BLaER1 (cell line): Measurements from ENCODE around the gene TENM4.
A peak's percentile ranks its signal among the peaks of the same experiment; 100 is the strongest.

Experiments used
- H3K27ac ChIP-seq: shearing (Covaris generic); formaldehyde crosslinking; 2 replicates; pipeline ENCODE4 v1.8.1; 2022
- H3K27me3 ChIP-seq: shearing (Covaris generic); formaldehyde crosslinking; 2 replicates; pipeline ENCODE4 v1.8.1; 2022
- H3K36me3 ChIP-seq: shearing (Covaris generic); formaldehyde crosslinking; 2 replicates; pipeline ENCODE4 v1.8.1; 2022
- H3K4me1 ChIP-seq: shearing (Covaris generic); formaldehyde crosslinking; 2 replicates; pipeline ENCODE4 v1.8.1; 2022
- H3K4me2 ChIP-seq: shearing (Covaris generic); formaldehyde crosslinking; 2 replicates; pipeline ENCODE4 v1.8.1; 2022
- H3K4me3 ChIP-seq: shearing (Covaris generic); formaldehyde crosslinking; 2 replicates; pipeline ENCODE4 v1.8.1; 2022
- H3K9ac ChIP-seq: shearing (Covaris generic); formaldehyde crosslinking; 2 replicates; pipeline ENCODE4 v1.8.1; 2022
- H3K9me3 ChIP-seq: shearing (Covaris generic); formaldehyde crosslinking; 2 replicates; pipeline ENCODE4 v1.8.1; 2022
- H4K20me1 ChIP-seq: shearing (Covaris generic); formaldehyde crosslinking; 2 replicates; pipeline ENCODE4 v1.8.1; 2022
- Cebpa-rat ChIP-seq: shearing (Covaris generic); IDR thresholded peaks from 2 replicates; pipeline ENCODE4 v1.8.1; 2022

Gene TENM4

GRCh38 chr11:78796956-78797355 lies 643.9 kb downstream of the TENM4 start:
- no peak overlapping the region for H3K9ac ChIP-seq
- H3K36me3 ChIP-seq, result peaks cover 28% of the 10 kb centered on the region; the same call in 1 of the 2 replicates
- H3K4me1 ChIP-seq, result peaks cover 44% of the 10 kb centered on the region
- H3K27me3 ChIP-seq, result no peaks in the 10 kb centered on the region
- H3K9me3 ChIP-seq, result no peaks in the 10 kb centered on the region
- TF ChIP-seq Cebpa-rat, result no peak
- H4K20me1 ChIP-seq, result no peaks in the 10 kb centered on the region
- H3K27ac ChIP-seq, result no peak overlapping the region
- H3K4me3 ChIP-seq, result no peak overlapping the region
- H3K4me2 ChIP-seq, result no peak overlapping the region

GRCh38 chr11:78795621-78796261 lies 645.1 kb downstream of the TENM4 start:
- peaks cover 32% of the 10 kb centered on the region for H3K4me1 ChIP-seq

GRCh38 chr11:78791964-78792363 lies 648.9 kb downstream of the TENM4 start:
- no peak overlapping the region for H3K27ac ChIP-seq
- H3K4me3 ChIP-seq, result no peak overlapping the region
- no peak overlapping the region for H3K9ac ChIP-seq
- H3K27me3 ChIP-seq, result no peaks in the 10 kb centered on the region
- H3K4me1 ChIP-seq, result no peaks in the 10 kb centered on the region
- no peaks in the 10 kb centered on the region for H3K9me3 ChIP-seq
- peaks cover 35% of the 10 kb centered on the region; the same call in 1 of the 2 replicates for H3K36me3 ChIP-seq
- TF ChIP-seq Cebpa-rat, result no peak
- H3K4me2 ChIP-seq, result no peak overlapping the region
- H4K20me1 ChIP-seq, result no peaks in the 10 kb centered on the region

More at GRCh38 chr11:78795621-78796261, 645.1 kb downstream of the TENM4 start:
- H3K4me3 ChIP-seq, result no peak overlapping the region
- peaks cover 28% of the 10 kb centered on the region; the same call in 1 of the 2 replicates for H3K36me3 ChIP-seq
- no peaks in the 10 kb centered on the region for H4K20me1 ChIP-seq
- no peak overlapping the region for H3K9ac ChIP-seq
- no peaks in the 10 kb centered on the region for H3K27me3 ChIP-seq
- no peak for TF ChIP-seq Cebpa-rat
- no peaks in the 10 kb centered on the region for H3K9me3 ChIP-seq
- no peak overlapping the region for H3K4me2 ChIP-seq
- no peak overlapping the region for H3K27ac ChIP-seq

DNA sequence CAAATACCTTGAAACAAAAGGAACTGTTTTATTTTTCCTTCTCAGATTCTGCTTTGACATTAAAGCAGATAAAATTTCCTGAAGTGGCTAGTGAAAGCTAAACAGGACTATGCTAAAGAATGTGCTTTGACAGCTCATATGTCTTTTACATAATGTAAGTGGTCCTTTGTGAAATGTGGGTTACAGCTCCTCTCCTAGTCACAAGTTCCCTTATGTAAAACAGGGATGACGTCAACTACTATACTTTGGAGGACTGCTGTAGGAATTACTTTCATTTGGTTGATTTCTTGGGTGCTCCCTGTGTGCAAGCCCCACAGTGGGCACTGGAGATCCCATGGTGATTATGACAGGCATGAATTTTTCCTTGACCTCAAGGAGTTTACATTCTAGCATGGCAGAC lies 649.6 kb downstream of the TENM4 start:
- Histone ChIP-seq H3K27me3 (no peaks in the 10 kb centered on the region), H3K4me3 (no peak overlapping the region), H3K27ac (no peak overlapping the region), H3K36me3 (peaks cover 35% of the 10 kb centered on the region; the same call in 1 of the 2 replicates), H3K9ac (no peak overlapping the region), H3K4me2 (no peak overlapping the region), H3K9me3 (no peaks in the 10 kb centered on the region), H3K4me1 (no peaks in the 10 kb centered on the region), H4K20me1 (no peaks in the 10 kb centered on the region)
- no peak for TF ChIP-seq Cebpa-rat

DNA sequence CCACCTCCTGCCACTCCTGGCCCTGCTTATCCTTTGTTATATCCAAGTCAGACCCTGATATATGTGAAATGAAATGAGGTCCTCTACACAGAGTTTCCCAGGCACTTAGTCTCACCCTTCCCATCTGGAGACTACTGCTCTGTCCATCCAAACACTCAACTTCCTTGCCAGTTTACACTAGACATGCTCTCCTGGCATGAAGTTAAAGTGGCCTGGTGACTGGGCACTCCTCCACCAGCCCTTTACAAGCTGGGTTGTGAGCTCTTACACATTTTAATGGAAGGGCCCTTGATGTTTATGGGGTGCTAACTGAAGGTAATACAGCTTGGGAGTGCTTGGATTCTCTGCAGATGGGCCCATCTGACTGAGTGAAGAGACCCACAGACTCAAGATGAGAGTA lies 650.0 kb downstream of the TENM4 start:
- no peaks in the 10 kb centered on the region for H3K4me1 ChIP-seq
- no peak overlapping the region for H3K27ac ChIP-seq
- H3K36me3 ChIP-seq, result peaks cover 32% of the 10 kb centered on the region; the same call in 1 of the 2 replicates
- H4K20me1 ChIP-seq, result no peaks in the 10 kb centered on the region
- no peaks in the 10 kb centered on the region for H3K27me3 ChIP-seq
- TF ChIP-seq Cebpa-rat, result no peak
- no peak overlapping the region for H3K4me3 ChIP-seq
- H3K9me3 ChIP-seq, result no peaks in the 10 kb centered on the region
- H3K4me2 ChIP-seq, result no peak overlapping the region
- no peak overlapping the region for H3K9ac ChIP-seq

- H3K4me1 ChIP-seq, result 0 out of 2 replicates have a peak, but pooled peaks cover under 1% of the 10 kb centered on the region
- H3K9ac ChIP-seq, result no peak overlapping the region
- H3K36me3 ChIP-seq, result peaks cover 21% of the 10 kb centered on the region; the same call in 1 of the 2 replicates
- no peak for TF ChIP-seq Cebpa-rat
- H3K4me2 ChIP-seq, result 0 out of 2 replicates have a peak overlapping the region, but pooled peaks have one; percentile 3
- H3K4me3 ChIP-seq, result no peak overlapping the region
- no peaks in the 10 kb centered on the region for H3K27me3 ChIP-seq
- H4K20me1 ChIP-seq, result no peaks in the 10 kb centered on the region
- no peaks in the 10 kb centered on the region for H3K9me3 ChIP-seq
- no peak overlapping the region for H3K27ac ChIP-seq
Measured at GRCh38 chr11:78789375-78789774, 651.5 kb downstream of the TENM4 start.

DNA sequence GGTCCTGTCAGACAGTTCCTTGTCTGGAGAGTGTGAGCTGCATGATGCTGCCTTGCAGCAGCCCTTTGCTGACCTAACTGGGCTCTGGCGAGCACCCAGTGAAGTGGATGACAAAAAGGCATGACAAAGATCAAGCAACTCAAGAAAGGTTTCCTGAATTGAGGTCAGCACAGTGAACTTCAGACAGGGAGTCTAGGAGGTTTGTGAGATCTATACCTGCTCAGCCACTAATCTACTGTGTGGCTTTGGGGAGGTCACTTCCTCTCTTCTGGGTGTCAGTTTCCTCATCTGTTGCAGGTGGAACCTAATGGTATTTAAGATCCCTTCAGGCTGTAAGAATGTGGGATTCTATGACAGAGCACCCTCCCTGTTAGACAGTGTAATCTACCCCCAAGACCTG lies 652.3 kb downstream of the TENM4 start:
- peaks cover 5% of the 10 kb centered on the region; the same call in 1 of the 2 replicates for H3K4me1 ChIP-seq
- no peaks in the 10 kb centered on the region for H4K20me1 ChIP-seq
- H3K36me3 ChIP-seq, result peaks cover 16% of the 10 kb centered on the region; the same call in 1 of the 2 replicates
- no peaks in the 10 kb centered on the region for H3K9me3 ChIP-seq
- H3K27me3 ChIP-seq, result no peaks in the 10 kb centered on the region
- H3K9ac ChIP-seq, result no peak overlapping the region
- TF ChIP-seq Cebpa-rat, result no peak
- no peak overlapping the region for H3K27ac ChIP-seq
- 0 out of 2 replicates have a peak overlapping the region, but pooled peaks have one; percentile 3 for H3K4me2 ChIP-seq
- H3K4me3 ChIP-seq, result no peak overlapping the region

- TF ChIP-seq Cebpa-rat, result no peak
- H3K27me3 ChIP-seq, result no peaks in the 10 kb centered on the region
Measured at GRCh38 chr11:78787696-78788095, 653.1 kb downstream of the TENM4 start.

DNA sequence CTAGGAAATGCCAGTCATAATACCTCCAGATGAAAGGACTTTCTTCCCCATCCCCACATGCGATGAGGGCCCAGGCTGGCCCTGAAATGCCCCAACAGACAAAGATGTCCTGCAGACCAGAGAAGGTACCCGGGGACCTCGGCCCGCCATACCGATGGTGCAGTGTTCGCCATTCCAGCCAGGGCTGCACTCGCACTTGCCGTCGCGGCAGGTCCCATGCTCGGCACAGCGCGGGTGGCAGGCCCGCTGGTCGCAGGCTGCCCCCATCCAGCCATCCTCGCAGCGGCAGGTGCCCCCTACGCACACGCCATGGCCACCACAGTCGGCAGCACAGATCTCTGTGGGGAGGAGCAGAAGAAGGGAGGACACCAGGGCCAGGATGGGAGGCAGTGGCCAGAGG lies 654.1 kb downstream of the TENM4 start:
- no peaks in the 10 kb centered on the region for H3K27me3 ChIP-seq
- H3K4me3 ChIP-seq, result no peak overlapping the region
- H3K27ac ChIP-seq, result no peak overlapping the region
- peaks cover 5% of the 10 kb centered on the region; the same call in 1 of the 2 replicates for H3K4me1 ChIP-seq
- no peak for TF ChIP-seq Cebpa-rat
- H4K20me1 ChIP-seq, result no peaks in the 10 kb centered on the region
- H3K9ac ChIP-seq, result no peak overlapping the region
- H3K36me3 ChIP-seq, result peaks cover 17% of the 10 kb centered on the region; the same call in 1 of the 2 replicates
- H3K4me2 ChIP-seq, result no peak overlapping the region
- H3K9me3 ChIP-seq, result no peaks in the 10 kb centered on the region

More at GRCh38 chr11:78787696-78788095, 653.1 kb downstream of the TENM4 start:
- no peaks in the 10 kb centered on the region for H3K9me3 ChIP-seq
- H3K27ac ChIP-seq, result no peak overlapping the region
- H3K36me3 ChIP-seq, result peaks cover 16% of the 10 kb centered on the region; the same call in 1 of the 2 replicates
- no peak overlapping the region for H3K4me2 ChIP-seq
- no peaks in the 10 kb centered on the region for H4K20me1 ChIP-seq
- no peak overlapping the region for H3K9ac ChIP-seq
- H3K4me3 ChIP-seq, result no peak overlapping the region
- peaks cover 5% of the 10 kb centered on the region; the same call in 1 of the 2 replicates for H3K4me1 ChIP-seq

DNA sequence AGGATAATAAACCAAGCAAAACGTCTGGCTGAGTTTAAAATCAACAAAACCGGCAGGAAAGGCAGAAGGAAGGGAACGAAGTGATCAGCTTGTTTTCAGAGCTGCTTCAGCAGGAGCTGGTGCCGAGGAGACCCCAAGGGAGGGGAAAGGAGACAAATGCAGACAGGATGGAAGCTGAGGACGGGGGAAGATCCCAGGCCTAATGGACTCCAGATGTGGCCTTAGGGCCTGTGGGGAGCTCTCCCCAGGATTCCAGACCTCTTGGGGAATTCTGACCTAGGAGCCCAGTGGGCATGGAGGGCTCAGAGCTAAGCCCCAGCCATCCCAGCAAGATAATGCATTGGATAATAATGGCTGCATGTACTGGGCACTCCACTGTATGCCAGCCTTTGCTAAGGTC lies 654.7 kb downstream of the TENM4 start:
- no peaks in the 10 kb centered on the region for H3K9me3 ChIP-seq
- TF ChIP-seq Cebpa-rat, result no peak
- H3K4me2 ChIP-seq, result no peak overlapping the region

More for the DNA sequence above, 654.7 kb downstream of the TENM4 start:
- H3K27me3 ChIP-seq, result no peaks in the 10 kb centered on the region
- no peak overlapping the region for H3K4me3 ChIP-seq
- H4K20me1 ChIP-seq, result no peaks in the 10 kb centered on the region
- peaks cover 5% of the 10 kb centered on the region; the same call in 1 of the 2 replicates for H3K4me1 ChIP-seq
- H3K27ac ChIP-seq, result no peak overlapping the region
- no peak overlapping the region for H3K9ac ChIP-seq
- H3K36me3 ChIP-seq, result peaks cover 20% of the 10 kb centered on the region; the same call in 1 of the 2 replicates
